Neural cell (in vitro differentiated cells): ENCODE results near the gene IGFBP7. TPM values are rescaled to one million over a fixed set of nuclear protein-coding genes. Genes with fewer than 3 reads are reported as not detected.

Experiments
- H2AFZ ChIP-seq: fragments of 200-600, 300-800 bp; sonication (generic), shearing (Covaris generic); 2 replicates; pipeline ENCODE4 v1.6.0; 2014; ENCODE audit warnings: low read depth, mild to moderate bottlenecking, antibody characterized with exemption, low read length, moderate library complexity
- H3F3A ChIP-seq: fragments of 200-600 bp; shearing (Covaris generic); 2 replicates; pipeline ENCODE4 v1.6.1; 2016; ENCODE audit warnings: mild to moderate bottlenecking, moderate library complexity, mixed read lengths, antibody characterized with exemption, low read length; ENCODE audit not compliant: insufficient read depth, poor library complexity, severe bottlenecking
- H3K27ac ChIP-seq: fragments of 200-600, 300-800 bp; sonication (generic), shearing (Covaris generic); 2 replicates; pipeline ENCODE4 v1.5.1; 2014; ENCODE audit warnings: mild to moderate bottlenecking, low read length, moderate library complexity
- H3K27me3 ChIP-seq: fragments of 300-800, 200-600 bp; sonication (generic), shearing (Covaris generic); 2 replicates; pipeline ENCODE4 v1.6.0; 2014; ENCODE audit warnings: mild to moderate bottlenecking, low read depth, low read length, moderate library complexity; ENCODE audit not compliant: insufficient read depth
- H3K36me3 ChIP-seq: fragments of 300-800, 200-600 bp; sonication (generic), shearing (Covaris generic); 2 replicates; pipeline ENCODE4 v1.5.1; 2014; ENCODE audit warnings: mild to moderate bottlenecking, antibody characterized with exemption, low read length, moderate library complexity; ENCODE audit not compliant: insufficient read depth
- H3K4me2 ChIP-seq: fragments of 300-800, 200-600 bp; sonication (generic), shearing (Covaris generic); 2 replicates; pipeline ENCODE4 v1.6.0; 2014; ENCODE audit warnings: mild to moderate bottlenecking, low read length
- H3K4me3 ChIP-seq: fragments of 300-800, 200-600 bp; sonication (generic), shearing (Covaris generic); 2 replicates; pipeline ENCODE4 v1.5.1; 2014; ENCODE audit warnings: mild to moderate bottlenecking, low read length, moderate library complexity
- H3K79me2 ChIP-seq: fragments of 200-600 bp; shearing (Covaris generic); replicated peaks from 2 replicates; pipeline ENCODE4 v1.6.0; 2014; ENCODE audit warnings: mild to moderate bottlenecking, low read length, moderate library complexity; ENCODE audit not compliant: insufficient read depth
- H3K9ac ChIP-seq: fragments of 300-800, 200-600 bp; sonication (generic), shearing (Covaris generic); 2 replicates; pipeline ENCODE4 v1.6.1; 2016; ENCODE audit warnings: mild to moderate bottlenecking, low read length, mixed read lengths
- H3K9me2 ChIP-seq: fragments of 200-600 bp; shearing (Covaris generic); 2 replicates; pipeline ENCODE4 v1.6.1; 2016; ENCODE audit warnings: mild to moderate bottlenecking, low read length, mixed read lengths; ENCODE audit not compliant: insufficient read depth
- H3K9me3 ChIP-seq: fragments of 200-600, 300-800 bp; sonication (generic), shearing (Covaris generic); 2 replicates; pipeline ENCODE4 v1.6.1; 2016; ENCODE audit warnings: mild to moderate bottlenecking, mixed run types, low read length, moderate library complexity, mixed read lengths
- H4K20me1 ChIP-seq: fragments of 200-600 bp; shearing (Covaris generic); 2 replicates; pipeline ENCODE4 v1.6.1; 2016; ENCODE audit warnings: mild to moderate bottlenecking, mixed run types; ENCODE audit not compliant: insufficient read depth
- EP300 ChIP-seq: fragments of 450-650 bp; conservative IDR thresholded peaks from 2 replicates; pipeline ENCODE4 v1.6.1; 2014; ENCODE audit warnings: antibody characterized with exemption, mild to moderate bottlenecking, moderate library complexity; ENCODE audit not compliant: poor library complexity, severe bottlenecking
- EZH2 ChIP-seq: fragments of 200-600, 300-800 bp; shearing (Covaris generic), sonication (generic); IDR thresholded peaks from 2 replicates; pipeline ENCODE4 v1.6.1; 2014; ENCODE audit warnings: antibody characterized with exemption, low read length, borderline replicate concordance, mild to moderate bottlenecking; ENCODE audit not compliant: insufficient read depth, poor library complexity, severe bottlenecking
- MXI1 ChIP-seq: fragments of 450-650 bp; conservative IDR thresholded peaks from 2 replicates; pipeline ENCODE4 v1.6.1; 2014; ENCODE audit warnings: antibody characterized with exemption, mild to moderate bottlenecking; ENCODE audit not compliant: poor library complexity, severe bottlenecking
- POLR2AphosphoS5 ChIP-seq: IDR thresholded peaks from 2 replicates; pipeline ENCODE4 v1.6.1; 2012
- RAD21 ChIP-seq: fragments of 450-650 bp; conservative IDR thresholded peaks from 2 replicates; pipeline ENCODE4 v1.6.1; 2014; ENCODE audit warnings: antibody characterized with exemption, mild to moderate bottlenecking, moderate library complexity
- SMC3 ChIP-seq: fragments of 450-650 bp; conservative IDR thresholded peaks from 2 replicates; pipeline ENCODE4 v1.6.1; 2014; ENCODE audit warnings: antibody characterized with exemption, mild to moderate bottlenecking, moderate library complexity; ENCODE audit not compliant: poor library complexity
- TAF1 ChIP-seq: IDR thresholded peaks from 2 replicates; pipeline ENCODE4 v1.6.1; 2012; ENCODE audit warnings: low read depth
- polyA plus RNA-seq: library from polyadenylated mRNA; depleted of rRNA; stranded (reverse); fragments of >200 nt; gene quantifications from 2 replicates; pipeline ENCODE4 v1.2.3, GENCODE V29; 2014
- TF ChIP-seq, protein P1 (sequence below): IDR thresholded peaks from 2 replicates; pipeline ENCODE4 v1.6.1; 2012; ENCODE audit warnings: borderline replicate concordance
- TF ChIP-seq, protein P2 (sequence below): fragments of 450-650 bp; IDR thresholded peaks from 2 replicates; pipeline ENCODE4 v1.5.1; 2014; ENCODE audit warnings: antibody characterized with exemption, mild to moderate bottlenecking, moderate library complexity; ENCODE audit not compliant: poor library complexity, severe bottlenecking

Gene IGFBP7
- polyA plus RNA-seq, 1 donor from 2014 or later = 0.33 TPM

DNA sequence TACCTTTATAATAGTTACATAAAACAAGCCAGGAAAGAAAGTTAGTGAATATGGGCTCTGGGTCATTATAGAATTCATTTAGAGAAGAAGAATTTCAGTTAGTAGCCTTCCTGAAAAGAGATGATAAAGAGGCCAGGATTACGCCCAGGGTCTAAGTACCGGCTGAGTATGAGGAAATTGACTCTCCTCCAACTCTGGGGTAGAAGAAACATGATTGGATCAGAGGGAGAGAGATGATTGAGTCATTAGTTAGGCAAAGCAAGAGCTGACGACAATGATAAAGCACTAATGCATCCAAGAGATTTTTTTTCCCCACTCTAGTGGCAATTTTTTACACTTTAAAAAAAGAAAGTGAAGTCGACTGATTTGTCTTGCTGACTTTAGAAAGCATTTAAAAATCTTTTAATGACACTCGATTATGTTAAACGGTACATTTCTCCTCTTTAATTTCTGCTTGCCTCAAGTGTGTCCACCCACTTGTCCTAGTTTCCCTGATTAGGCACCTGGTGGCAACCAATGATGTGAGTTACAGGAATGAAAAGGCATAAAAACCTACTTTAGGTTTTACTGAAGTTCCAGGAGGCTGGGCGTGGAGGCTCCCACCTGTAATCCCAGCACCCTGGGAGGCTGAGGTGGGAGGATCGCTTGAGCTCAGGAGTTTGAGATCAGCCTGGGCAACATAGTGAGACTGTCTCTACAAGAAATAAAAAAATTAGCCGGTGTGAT lies 37.3 kb upstream of the IGFBP7 start (continued):
- TF ChIP-seq, protein P1, sequence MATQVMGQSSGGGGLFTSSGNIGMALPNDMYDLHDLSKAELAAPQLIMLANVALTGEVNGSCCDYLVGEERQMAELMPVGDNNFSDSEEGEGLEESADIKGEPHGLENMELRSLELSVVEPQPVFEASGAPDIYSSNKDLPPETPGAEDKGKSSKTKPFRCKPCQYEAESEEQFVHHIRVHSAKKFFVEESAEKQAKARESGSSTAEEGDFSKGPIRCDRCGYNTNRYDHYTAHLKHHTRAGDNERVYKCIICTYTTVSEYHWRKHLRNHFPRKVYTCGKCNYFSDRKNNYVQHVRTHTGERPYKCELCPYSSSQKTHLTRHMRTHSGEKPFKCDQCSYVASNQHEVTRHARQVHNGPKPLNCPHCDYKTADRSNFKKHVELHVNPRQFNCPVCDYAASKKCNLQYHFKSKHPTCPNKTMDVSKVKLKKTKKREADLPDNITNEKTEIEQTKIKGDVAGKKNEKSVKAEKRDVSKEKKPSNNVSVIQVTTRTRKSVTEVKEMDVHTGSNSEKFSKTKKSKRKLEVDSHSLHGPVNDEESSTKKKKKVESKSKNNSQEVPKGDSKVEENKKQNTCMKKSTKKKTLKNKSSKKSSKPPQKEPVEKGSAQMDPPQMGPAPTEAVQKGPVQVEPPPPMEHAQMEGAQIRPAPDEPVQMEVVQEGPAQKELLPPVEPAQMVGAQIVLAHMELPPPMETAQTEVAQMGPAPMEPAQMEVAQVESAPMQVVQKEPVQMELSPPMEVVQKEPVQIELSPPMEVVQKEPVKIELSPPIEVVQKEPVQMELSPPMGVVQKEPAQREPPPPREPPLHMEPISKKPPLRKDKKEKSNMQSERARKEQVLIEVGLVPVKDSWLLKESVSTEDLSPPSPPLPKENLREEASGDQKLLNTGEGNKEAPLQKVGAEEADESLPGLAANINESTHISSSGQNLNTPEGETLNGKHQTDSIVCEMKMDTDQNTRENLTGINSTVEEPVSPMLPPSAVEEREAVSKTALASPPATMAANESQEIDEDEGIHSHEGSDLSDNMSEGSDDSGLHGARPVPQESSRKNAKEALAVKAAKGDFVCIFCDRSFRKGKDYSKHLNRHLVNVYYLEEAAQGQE = no peak

DNA sequence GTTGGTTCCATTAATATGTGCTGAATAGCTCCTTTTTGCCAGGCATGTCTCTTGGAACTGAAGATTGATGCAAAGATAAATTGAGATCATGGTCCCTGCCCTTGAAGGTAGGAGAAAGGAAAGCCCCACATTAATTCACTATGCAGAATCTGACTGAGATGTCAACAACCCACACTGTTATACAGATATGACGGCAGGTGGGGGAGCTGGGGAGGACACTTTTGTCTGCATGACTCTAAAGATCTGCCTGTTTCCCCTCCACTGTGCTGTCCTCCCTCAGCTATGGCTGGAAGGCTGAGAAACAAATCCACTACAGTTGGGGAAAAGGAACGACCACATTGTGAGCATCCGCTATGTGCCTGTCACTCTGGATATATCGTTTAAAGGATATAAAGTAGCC lies 36.3 kb upstream of the IGFBP7 start:
- Histone ChIP-seq H3K9ac (no peak overlapping the region), H3K9me3 (no peaks in the 10 kb centered on the region), H4K20me1 (no peaks in the 10 kb centered on the region), H3K27me3 (no peaks in the 10 kb centered on the region), H3K27ac (no peak overlapping the region), H3K4me3 (no peak overlapping the region), H3K36me3 (no peaks in the 10 kb centered on the region), H3K9me2 (no peaks in the 10 kb centered on the region), H3K79me2 (no peaks in the 10 kb centered on the region), H3K4me2 (no peak overlapping the region), H2AFZ (no peak overlapping the region), H3F3A (no peaks in the 10 kb centered on the region)
- TF ChIP-seq TAF1 (no peak), MXI1 (no peak), EP300 (no peak), RAD21 (no peak), POLR2AphosphoS5 (no peak), EZH2 (no peak), SMC3 (no peak)
- TF ChIP-seq, protein P1 = no peak
- TF ChIP-seq, protein P2, sequence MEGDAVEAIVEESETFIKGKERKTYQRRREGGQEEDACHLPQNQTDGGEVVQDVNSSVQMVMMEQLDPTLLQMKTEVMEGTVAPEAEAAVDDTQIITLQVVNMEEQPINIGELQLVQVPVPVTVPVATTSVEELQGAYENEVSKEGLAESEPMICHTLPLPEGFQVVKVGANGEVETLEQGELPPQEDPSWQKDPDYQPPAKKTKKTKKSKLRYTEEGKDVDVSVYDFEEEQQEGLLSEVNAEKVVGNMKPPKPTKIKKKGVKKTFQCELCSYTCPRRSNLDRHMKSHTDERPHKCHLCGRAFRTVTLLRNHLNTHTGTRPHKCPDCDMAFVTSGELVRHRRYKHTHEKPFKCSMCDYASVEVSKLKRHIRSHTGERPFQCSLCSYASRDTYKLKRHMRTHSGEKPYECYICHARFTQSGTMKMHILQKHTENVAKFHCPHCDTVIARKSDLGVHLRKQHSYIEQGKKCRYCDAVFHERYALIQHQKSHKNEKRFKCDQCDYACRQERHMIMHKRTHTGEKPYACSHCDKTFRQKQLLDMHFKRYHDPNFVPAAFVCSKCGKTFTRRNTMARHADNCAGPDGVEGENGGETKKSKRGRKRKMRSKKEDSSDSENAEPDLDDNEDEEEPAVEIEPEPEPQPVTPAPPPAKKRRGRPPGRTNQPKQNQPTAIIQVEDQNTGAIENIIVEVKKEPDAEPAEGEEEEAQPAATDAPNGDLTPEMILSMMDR = no peak
